ENCODE results near the gene CCT8L2. TPM values are rescaled to one million over a fixed set of nuclear protein-coding genes. Genes with fewer than 3 reads are reported as not detected.
"Not testable (repeated sequence)": the region's sequence is repeated elsewhere in the genome, so short reads cannot be mapped to it uniquely, and the experiment has no call there.

The CCT8L2 gene
- polyA plus RNA-seq, 2 donors: not detected

DNA sequence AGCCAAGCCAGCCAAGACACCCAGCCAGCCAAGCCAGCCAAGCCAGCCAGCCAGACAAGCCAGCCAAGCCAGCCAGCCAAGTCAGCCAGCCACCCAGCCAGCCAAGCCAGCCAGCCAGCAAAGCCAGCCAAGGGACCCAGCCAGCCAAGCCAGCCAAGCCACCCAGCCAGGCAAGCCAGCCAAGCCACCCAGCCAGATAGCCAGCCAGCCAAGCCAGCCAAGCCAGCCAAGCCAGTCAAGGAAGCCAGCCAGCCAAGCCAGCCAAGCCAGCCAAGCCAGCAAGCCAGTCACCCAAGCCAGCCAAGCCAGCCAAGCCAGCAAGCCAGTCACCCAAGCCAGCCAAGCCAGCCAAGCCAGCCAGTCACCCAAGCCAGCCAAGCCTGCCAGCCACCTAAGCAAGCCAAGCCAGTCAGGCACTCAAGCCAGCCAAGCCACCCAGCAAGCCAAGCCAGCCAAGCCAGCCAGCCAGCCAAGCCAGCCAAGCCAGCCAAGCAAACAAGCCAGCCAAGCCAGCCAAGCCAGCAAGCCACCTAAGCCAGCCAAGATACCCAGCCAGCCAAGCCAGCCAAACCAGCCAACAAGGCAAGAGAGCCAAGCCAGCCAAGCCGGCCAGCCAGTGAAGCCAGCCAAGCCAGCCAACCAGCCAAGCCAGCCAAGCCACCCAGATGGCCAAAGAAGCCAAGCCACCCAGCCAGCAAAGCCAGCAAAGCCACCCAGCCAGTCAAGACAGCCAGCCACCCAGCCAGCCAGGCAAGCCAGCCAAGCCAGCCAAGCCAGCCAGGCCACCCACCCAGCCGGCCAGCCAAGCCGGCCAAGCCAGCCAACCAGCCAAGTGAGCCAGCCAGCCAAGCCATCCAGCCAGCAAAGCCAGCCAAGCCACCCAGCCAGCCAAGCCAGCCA is 33.3 kb downstream of the CCT8L2 start:
- no peaks in the 10 kb centered on the region for H3K4me1 ChIP-seq (ENCODE audit: control insufficient read depth in 2 of 2, insufficient read depth in 2 of 2, low read length in 1 of 2)
- peaks cover 29 to 31% of the 10 kb centered on the region in 2 donors for H3K9me3 ChIP-seq (ENCODE audit: control insufficient read depth in 2 of 2, insufficient read depth in 1 of 2, low read depth in 1 of 2, low read length in 1 of 2)
- H3K36me3 ChIP-seq (ENCODE audit: control insufficient read depth in 2 of 2, insufficient read depth in 2 of 2, low read length in 1 of 2): no peaks in the 10 kb centered on the region
- H3K27me3 ChIP-seq (ENCODE audit: control insufficient read depth in 1 of 2, insufficient read depth in 2 of 2, low read length in 2 of 2): no peaks in the 10 kb centered on the region
- no peak overlapping the region for H3K4me3 ChIP-seq (ENCODE audit: low read depth in 1 of 2, low read length in 2 of 2)
- no peak overlapping the region for H3K27ac ChIP-seq (ENCODE audit: low read depth in 2 of 2, low read length in 1 of 2)
- WGBS, 2 donors: 72 to 82% methylated on average over 3 of the region's 3 CpGs

DNA sequence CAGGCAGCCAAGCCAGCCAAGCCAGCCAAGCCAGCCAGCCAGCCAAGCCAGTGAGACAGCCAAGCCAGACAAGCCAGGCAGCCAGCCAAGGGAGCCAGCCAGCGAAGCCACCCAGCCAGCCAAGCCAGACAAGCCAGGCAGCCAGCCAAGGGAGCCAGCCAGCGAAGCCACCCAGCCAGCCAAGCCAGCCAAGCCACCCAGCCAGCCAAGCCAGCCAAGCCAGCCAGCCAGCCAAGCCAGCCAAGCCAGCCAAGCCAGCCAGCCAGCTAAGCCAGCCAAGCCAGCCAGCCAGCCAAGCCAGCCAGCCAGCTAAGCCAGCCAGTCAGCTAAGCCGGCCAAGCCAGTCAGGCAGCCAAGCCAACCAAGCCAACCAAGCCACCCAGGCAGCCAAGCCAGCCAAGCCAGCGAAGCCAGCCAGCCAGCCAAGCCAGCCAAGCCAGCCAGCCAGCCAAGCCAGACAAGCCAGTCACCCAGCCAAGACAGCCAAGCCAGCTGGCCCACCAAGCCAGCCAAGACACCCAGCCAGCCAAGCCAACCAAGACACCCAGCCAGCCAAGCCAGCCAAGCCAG is 34.1 kb downstream of the CCT8L2 start:
- H3K36me3 ChIP-seq (ENCODE audit: control insufficient read depth in 2 of 2, insufficient read depth in 2 of 2, low read length in 1 of 2); H3K4me1 ChIP-seq (ENCODE audit: control insufficient read depth in 2 of 2, insufficient read depth in 2 of 2, low read length in 1 of 2); H3K27ac ChIP-seq (ENCODE audit: low read depth in 2 of 2, low read length in 1 of 2); H3K27me3 ChIP-seq (ENCODE audit: control insufficient read depth in 1 of 2, insufficient read depth in 2 of 2, low read length in 2 of 2); H3K4me3 ChIP-seq (ENCODE audit: low read depth in 1 of 2, low read length in 2 of 2): not testable (repeated sequence)
- WGBS, 2 donors: 47 to 63% methylated on average over 2 to 4 of the region's 4 CpGs
- H3K9me3 ChIP-seq (ENCODE audit: control insufficient read depth in 2 of 2, insufficient read depth in 1 of 2, low read depth in 1 of 2, low read length in 1 of 2): peaks cover 20 to 23% of the 10 kb centered on the region in 2 donors

- WGBS, 2 donors: 86 to 88% methylated on average over 13 of the region's 13 CpGs
- peaks cover 16 to 17% of the 10 kb centered on the region in 2 donors for H3K9me3 ChIP-seq (ENCODE audit: control insufficient read depth in 2 of 2, insufficient read depth in 1 of 2, low read depth in 1 of 2, low read length in 1 of 2)
- not testable (repeated sequence) for H3K36me3 ChIP-seq (ENCODE audit: control insufficient read depth in 2 of 2, insufficient read depth in 2 of 2, low read length in 1 of 2); H3K27ac ChIP-seq (ENCODE audit: low read depth in 2 of 2, low read length in 1 of 2); H3K27me3 ChIP-seq (ENCODE audit: control insufficient read depth in 1 of 2, insufficient read depth in 2 of 2, low read length in 2 of 2); H3K4me1 ChIP-seq (ENCODE audit: control insufficient read depth in 2 of 2, insufficient read depth in 2 of 2, low read length in 1 of 2); H3K4me3 ChIP-seq (ENCODE audit: low read depth in 1 of 2, low read length in 2 of 2)
These were observed 35.1 kb downstream of the CCT8L2 start for GRCh38 chr22:16557511-16557910.

DNA sequence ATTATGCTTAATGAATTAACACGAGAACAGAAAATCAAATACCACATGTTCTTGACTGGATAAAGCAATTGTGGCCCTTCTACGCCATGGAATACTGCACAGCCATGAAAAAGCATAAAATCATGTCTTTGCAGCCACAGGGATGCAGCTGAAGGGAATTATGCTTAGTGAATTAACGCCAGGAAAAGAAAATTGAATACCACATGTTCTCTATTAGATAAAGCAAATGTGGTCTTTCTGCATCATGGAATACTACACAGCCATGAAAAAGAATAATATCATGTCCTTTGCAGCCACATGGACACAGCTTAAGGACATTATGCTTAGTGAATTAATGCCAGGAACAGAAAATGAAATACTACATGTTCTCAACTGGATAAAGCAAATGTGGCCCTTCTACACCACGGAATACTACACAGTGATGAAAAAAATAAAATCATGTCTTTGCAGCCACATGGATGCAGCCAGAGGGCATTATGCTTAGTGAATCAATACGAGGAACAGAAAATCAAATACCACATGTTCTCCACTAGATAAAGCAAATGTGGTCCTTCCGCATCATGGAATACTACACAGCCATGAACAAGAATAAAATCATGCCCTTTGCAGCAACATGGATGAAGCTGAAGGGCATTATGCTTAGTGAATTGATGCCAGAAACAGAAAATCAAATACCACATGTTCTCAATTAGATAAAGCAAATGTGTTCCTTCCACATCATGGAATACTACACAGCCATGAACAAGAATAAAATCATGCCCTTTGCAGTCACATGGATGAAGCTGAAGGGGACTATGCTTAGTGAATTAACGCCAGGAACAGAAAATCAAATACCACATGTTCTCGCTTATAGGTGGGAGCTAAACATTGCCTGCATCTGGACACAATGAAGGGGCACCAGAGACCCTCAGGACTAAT is 37.3 kb downstream of the CCT8L2 start:
- 84 to 86% methylated on average over 7 of the region's 8 CpGs for WGBS, 2 donors
- not testable (repeated sequence) for H3K27ac ChIP-seq (ENCODE audit: low read depth in 2 of 2, low read length in 1 of 2); H3K36me3 ChIP-seq (ENCODE audit: control insufficient read depth in 2 of 2, insufficient read depth in 2 of 2, low read length in 1 of 2); H3K4me1 ChIP-seq (ENCODE audit: control insufficient read depth in 2 of 2, insufficient read depth in 2 of 2, low read length in 1 of 2); H3K27me3 ChIP-seq (ENCODE audit: control insufficient read depth in 1 of 2, insufficient read depth in 2 of 2, low read length in 2 of 2); H3K4me3 ChIP-seq (ENCODE audit: low read depth in 1 of 2, low read length in 2 of 2)
- H3K9me3 ChIP-seq (ENCODE audit: control insufficient read depth in 2 of 2, insufficient read depth in 1 of 2, low read depth in 1 of 2, low read length in 1 of 2): peaks cover 10 to 12% of the 10 kb centered on the region in 2 donors

DNA sequence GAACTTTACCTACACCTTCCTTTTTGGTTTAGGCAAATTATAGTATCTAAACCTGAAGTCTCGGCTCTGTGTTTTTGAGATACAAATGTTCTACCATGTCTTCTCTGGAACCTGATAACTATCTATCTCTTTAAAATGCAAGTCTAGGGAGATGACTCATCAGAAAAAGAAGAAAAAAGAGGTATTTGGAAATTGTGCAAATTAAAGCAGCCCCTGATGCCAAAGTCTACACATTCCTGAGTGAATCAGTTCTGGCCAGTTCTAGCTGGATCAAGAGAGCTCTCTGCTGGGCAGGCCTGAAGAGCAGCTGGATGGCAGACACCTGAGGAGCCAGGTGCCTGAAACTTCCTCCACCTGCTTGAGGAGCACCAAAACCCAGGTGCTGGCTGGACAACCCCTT is 49.3 kb downstream of the CCT8L2 start:
- H3K9me3 ChIP-seq (ENCODE audit: control insufficient read depth in 2 of 2, insufficient read depth in 1 of 2, low read depth in 1 of 2, low read length in 1 of 2); H3K36me3 ChIP-seq (ENCODE audit: control insufficient read depth in 2 of 2, insufficient read depth in 2 of 2, low read length in 1 of 2); H3K27me3 ChIP-seq (ENCODE audit: control insufficient read depth in 1 of 2, insufficient read depth in 2 of 2, low read length in 2 of 2); H3K4me3 ChIP-seq (ENCODE audit: low read depth in 1 of 2, low read length in 2 of 2); H3K4me1 ChIP-seq (ENCODE audit: control insufficient read depth in 2 of 2, insufficient read depth in 2 of 2, low read length in 1 of 2); H3K27ac ChIP-seq (ENCODE audit: low read depth in 2 of 2, low read length in 1 of 2): not testable (repeated sequence)
- 66 to 82% methylated on average over 1 of the region's 1 CpG for WGBS, 2 donors

Other genes starting within 250 kb of the CCT8L2 start
- gene XKR3, start 232.6 kb upstream of the CCT8L2 start, polyA plus RNA-seq: not detected

All from esophagus (tissue), 2 donors.